SH-SY5Y (cell line): ENCODE measurements around the gene GORAB.

Experiments used
- GATA2 ChIP-seq: IDR thresholded peaks from 2 replicates; pipeline ENCODE4 v1.6.1; 2011; ENCODE audit warnings: mild to moderate bottlenecking, low read depth, low read length
- GATA3 ChIP-seq: IDR thresholded peaks from 2 replicates; pipeline ENCODE4 v1.6.1; 2011; ENCODE audit warnings: low read depth, mild to moderate bottlenecking, low read length, moderate library complexity

Gene GORAB

DNA sequence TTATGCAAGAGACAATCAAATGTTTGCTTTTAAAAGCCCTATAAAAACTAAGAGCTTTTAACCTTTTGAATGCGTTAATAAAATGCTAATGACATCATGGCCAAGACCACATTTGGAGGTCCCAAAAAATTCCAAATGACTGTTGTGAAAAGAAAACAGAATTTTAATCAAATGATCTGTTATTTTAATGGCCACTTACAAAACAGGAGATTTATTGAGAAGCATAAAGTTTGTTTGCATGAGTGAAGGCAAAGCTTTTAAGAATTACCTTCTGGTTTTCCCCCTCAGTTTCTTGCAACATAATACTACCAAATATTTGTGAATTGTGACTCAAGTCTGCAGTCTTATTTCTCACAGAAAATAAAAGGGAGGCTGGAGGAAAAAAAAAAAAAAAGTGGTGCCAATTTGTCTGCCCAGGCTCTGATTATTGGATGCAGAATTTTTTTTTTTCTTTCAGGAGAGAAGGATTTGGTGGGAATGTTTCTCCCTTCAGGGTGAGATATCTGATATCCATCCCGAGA, 60.7 kb downstream of the GORAB start:
- no peak for TF ChIP-seq GATA3
- no peak for TF ChIP-seq GATA2

DNA sequence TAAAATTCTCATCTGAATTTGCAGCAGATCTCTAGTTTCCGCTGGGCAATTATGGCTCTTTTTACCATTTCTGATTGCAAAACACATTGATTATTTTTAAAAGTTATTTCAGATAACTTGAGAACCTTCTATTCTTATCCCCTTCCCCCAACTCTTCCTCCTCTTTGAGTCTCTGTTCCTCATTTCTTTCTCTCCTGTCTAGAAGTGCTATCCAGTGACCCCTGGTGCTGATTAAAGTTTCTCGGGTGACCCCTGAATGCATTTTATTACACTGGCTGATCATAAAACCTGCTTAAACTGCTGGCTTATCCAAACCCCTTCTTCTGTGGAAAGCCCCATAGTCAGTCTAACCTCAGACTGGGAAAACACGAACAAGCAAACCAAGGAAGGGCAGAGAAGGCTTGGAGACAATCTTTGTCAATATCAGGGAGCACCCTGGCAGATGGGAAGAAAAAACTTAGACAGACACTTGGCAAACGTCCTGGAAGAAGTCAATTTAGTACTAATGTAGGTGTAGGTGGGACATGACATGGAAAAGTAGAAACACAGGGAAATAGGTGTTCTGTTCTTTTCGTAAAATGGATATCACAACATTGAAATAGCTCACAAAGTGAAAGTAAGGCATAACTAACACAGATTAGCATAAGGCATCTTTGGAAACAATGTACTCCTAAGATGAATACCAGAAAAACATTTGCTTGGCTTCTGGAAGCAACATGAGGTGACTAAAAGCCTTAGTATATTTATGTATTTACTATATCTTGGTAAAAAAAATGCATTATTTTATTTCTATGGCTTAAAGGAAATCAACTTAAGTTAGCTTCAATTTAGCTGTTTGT, 61.4 kb downstream of the GORAB start:
- TF ChIP-seq GATA2: no peak
- TF ChIP-seq GATA3: no peak

DNA sequence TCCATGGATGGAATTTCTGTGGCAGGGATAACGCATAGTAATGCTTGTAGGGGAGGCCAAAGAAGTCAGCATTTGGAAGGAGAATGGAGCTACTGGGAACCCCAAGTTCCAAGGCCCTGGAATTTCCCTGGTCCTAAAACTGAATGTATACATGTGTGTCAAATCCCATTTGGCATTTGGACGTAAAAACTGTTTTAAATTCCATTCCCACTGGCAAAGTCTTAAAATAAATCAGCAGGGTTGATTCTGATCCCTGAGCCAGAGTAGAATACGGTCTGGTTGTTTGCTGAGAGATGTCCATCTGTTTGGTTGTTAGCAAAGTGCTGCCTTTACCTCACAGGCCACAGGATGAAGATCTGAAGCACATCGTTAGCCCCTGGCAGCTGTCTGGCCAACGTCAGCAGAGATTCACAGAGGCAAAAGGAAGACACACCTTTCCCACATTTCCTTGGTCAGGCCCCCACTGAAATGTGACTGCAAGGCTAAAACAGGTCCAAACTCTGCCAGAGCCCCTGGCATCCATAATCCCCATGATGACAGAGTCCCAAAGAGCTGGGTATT, 62.2 kb downstream of the GORAB start:
- TF ChIP-seq GATA2: no peak
- TF ChIP-seq GATA3: no peak

DNA sequence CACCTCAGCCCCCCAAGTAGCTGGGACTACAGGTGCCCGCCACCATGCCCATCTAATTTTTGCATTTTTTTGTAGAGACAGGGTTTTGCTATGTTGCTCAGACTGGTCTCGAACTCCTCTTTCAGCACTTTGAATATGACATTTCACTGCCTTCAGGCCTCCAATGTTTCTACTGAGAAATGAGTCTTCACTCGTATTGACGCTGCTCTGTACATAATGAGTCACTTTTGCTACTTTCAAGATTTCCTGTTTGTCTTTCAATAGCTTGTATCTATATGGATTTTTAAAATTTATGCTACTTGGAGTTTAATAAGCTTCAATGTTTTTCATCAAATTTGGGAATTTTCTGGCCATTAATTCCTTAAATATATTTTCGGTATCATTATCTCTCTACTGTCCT, 64.7 kb downstream of the GORAB start:
- no peak for TF ChIP-seq GATA3
- TF ChIP-seq GATA2: no peak

DNA sequence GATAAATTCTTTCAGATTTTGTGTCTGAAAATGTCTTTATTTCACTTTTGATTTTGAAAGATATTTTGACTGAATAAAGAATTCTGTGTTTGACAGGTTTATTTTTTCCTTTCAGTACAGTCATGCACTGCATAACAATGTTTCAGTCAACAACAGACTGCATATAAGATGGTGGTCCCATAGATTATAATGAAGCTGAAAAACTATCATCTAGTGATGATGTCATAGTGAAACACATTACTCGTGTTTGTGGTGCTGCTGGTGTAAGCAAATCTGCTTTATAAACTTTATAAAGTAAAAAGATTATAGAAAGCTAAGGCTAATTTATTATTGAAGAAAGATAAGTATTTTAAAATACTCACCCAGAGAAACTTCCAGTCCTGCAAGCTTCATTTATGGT, 66.7 kb downstream of the GORAB start:
- TF ChIP-seq GATA2 (no peak), GATA3 (no peak)

DNA sequence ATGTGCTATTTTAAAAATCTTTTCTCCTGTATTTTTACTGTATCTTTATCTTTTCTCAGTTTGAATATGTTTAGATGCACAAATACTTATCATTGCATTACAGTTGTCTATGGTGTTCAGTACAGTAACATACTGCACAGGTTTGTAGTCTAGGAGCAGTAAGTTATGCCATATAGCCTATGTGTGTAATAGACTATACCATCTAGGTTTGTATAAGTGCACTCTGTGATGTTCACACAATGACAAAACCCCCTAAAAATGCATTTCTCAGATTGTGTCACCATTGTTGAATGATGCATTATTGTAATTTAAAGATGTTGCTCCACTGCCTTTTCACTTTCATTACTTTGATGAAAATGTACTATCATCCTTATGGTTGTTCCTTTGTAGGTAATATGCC, 67.1 kb downstream of the GORAB start:
- no peak for TF ChIP-seq GATA3
- no peak for TF ChIP-seq GATA2

DNA sequence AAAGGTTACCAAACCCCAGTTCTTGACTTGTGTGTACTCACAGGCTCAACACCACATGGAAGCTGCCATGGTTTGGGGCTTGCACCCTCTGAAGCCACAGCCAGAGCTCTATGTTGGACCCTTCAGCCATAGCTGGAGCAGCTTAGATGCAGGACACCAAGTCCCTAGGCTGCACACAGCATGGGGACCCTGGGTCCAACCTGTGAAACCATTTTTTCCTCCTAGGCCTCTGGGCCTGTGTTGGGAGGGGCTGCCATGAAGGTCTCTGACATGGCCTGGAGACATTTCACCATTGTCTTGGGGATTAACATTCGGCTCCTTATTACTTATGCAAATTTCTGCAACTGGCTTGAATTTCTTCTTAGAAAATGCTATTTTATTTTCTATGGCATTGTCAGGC, 69.9 kb downstream of the GORAB start:
- TF ChIP-seq GATA2: no peak
- TF ChIP-seq GATA3: no peak
